ENCODE data around the gene CDH16. TPM values are rescaled to one million over a fixed set of nuclear protein-coding genes. Genes with fewer than 3 reads are reported as not detected.

Gene CDH16
- total RNA-seq, 2 donors from 2014 or later = not detected

DNA sequence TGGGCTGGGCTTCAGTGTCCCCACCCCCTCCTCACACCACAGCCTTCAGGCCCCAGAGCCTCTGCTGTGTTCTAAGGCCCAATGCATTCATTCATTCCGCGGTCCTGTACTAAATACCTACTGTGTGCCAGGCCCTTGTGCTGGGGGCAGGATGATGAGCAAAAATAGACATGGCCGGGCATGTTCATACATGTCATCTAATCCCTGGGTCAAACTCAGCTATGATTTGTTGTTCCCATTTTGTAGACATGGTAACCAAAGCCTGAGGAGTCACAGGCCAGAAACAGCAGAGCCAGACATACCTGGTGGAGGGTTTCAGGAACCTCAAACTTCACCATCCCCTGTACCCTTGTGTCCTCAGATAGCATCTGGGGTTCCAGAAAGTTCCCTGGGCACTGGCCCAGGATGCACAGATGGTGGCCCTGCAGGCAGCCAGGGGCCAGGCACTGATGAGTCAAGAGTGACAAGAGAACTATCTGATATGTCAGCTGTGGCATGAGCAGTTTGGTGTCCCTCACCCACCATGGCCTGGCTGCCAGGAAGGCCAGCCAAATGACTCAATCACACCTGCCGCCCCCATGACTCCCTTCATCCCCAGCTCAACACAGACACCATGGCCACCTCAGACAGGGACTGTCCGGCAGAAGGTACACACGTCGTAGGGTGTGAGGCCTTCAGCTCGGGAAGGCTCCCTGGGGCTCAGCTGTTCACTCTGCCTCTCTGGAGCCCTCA, 9.4 kb upstream of the CDH16 start:
- no peak for DNase-seq
- Histone ChIP-seq H3K27ac (ENCODE audit: low read depth, low read length) (no peak overlapping the region), H3K4me1 (ENCODE audit: control insufficient read depth, insufficient read depth, low read length) (peaks cover 9% of the 10 kb centered on the region), H3K9ac (ENCODE audit: extremely low read depth, low read length, poor library complexity, severe bottlenecking) (no peak overlapping the region), H3K4me3 (ENCODE audit: low read length) (no peak overlapping the region), H3K9me3 (ENCODE audit: control insufficient read depth, low read length) (no peaks in the 10 kb centered on the region), H3K27me3 (ENCODE audit: control insufficient read depth, insufficient read depth, low read length, poor library complexity, severe bottlenecking) (peaks cover 50% of the 10 kb centered on the region), H3K36me3 (ENCODE audit: control insufficient read depth, insufficient read depth, low read length) (peaks cover 16% of the 10 kb centered on the region)
- peaks cover 11% of the 10 kb centered on the region for H3K36me3 Mint-ChIP-seq (ENCODE audit: low read depth)
- 94 to 96% methylated on average over 8 of the region's 8 CpGs for WGBS, 2 experiments (ENCODE audit: insufficient coverage in 1 of 2, insufficient read length in 1 of 2)
- no peaks in the 10 kb centered on the region for H3K9me3 Mint-ChIP-seq
- no peak overlapping the region for H3K4me3 Mint-ChIP-seq
- peaks cover 7% of the 10 kb centered on the region for H3K4me1 Mint-ChIP-seq
- TF ChIP-seq, protein P1, sequence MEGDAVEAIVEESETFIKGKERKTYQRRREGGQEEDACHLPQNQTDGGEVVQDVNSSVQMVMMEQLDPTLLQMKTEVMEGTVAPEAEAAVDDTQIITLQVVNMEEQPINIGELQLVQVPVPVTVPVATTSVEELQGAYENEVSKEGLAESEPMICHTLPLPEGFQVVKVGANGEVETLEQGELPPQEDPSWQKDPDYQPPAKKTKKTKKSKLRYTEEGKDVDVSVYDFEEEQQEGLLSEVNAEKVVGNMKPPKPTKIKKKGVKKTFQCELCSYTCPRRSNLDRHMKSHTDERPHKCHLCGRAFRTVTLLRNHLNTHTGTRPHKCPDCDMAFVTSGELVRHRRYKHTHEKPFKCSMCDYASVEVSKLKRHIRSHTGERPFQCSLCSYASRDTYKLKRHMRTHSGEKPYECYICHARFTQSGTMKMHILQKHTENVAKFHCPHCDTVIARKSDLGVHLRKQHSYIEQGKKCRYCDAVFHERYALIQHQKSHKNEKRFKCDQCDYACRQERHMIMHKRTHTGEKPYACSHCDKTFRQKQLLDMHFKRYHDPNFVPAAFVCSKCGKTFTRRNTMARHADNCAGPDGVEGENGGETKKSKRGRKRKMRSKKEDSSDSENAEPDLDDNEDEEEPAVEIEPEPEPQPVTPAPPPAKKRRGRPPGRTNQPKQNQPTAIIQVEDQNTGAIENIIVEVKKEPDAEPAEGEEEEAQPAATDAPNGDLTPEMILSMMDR (conservative IDR thresholded peaks at IDR 0.05) = no peak
- no peak overlapping the region for H3K27ac Mint-ChIP-seq
- H3K27me3 Mint-ChIP-seq (ENCODE audit: insufficient read depth) = peaks cover 49% of the 10 kb centered on the region

DNA sequence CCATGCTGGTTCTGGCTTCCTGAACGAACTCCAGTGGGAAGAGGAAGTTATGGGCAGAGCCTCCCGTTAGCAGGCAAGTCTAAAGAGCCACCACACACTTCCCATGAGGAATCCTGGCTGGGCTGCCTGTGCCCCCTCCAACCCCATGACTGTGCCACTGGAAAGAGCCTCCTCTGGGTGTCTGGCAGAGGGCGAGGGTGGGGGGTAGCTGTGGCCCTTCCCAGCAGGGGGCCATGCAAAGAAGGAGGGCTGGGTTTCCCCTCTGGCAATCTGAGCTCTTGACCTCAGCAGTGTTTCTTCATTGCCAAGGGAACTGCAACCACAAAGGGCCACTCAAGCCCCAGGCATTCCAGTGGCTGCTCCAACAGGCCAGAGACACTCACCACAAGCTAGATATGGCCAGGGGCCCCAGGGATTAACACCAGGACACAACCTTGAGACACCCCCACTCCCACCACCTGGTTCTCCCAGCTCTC, 8.3 kb upstream of the CDH16 start:
- no peak overlapping the region for H3K27ac Mint-ChIP-seq
- Histone ChIP-seq H3K4me3 (ENCODE audit: low read length) (no peak overlapping the region), H3K9ac (ENCODE audit: extremely low read depth, low read length, poor library complexity, severe bottlenecking) (no peak overlapping the region), H3K27ac (ENCODE audit: low read depth, low read length) (no peak overlapping the region), H3K9me3 (ENCODE audit: control insufficient read depth, low read length) (no peaks in the 10 kb centered on the region), H3K36me3 (ENCODE audit: control insufficient read depth, insufficient read depth, low read length) (peaks cover 9% of the 10 kb centered on the region), H3K4me1 (ENCODE audit: control insufficient read depth, insufficient read depth, low read length) (peaks cover 9% of the 10 kb centered on the region), H3K27me3 (ENCODE audit: control insufficient read depth, insufficient read depth, low read length, poor library complexity, severe bottlenecking) (peaks cover 51% of the 10 kb centered on the region)
- TF ChIP-seq, protein P1 (conservative IDR thresholded peaks at IDR 0.05) = no peak
- DNase-seq = peak; percentile 68
- peaks cover 4% of the 10 kb centered on the region for H3K36me3 Mint-ChIP-seq (ENCODE audit: low read depth)
- peaks cover 58% of the 10 kb centered on the region for H3K27me3 Mint-ChIP-seq (ENCODE audit: insufficient read depth)
- H3K4me3 Mint-ChIP-seq = no peak overlapping the region
- H3K9me3 Mint-ChIP-seq = no peaks in the 10 kb centered on the region
- H3K4me1 Mint-ChIP-seq = peaks cover 7% of the 10 kb centered on the region
- 82 to 83% methylated on average over 3 of the region's 3 CpGs for WGBS, 2 experiments (ENCODE audit: insufficient coverage in 1 of 2, insufficient read length in 1 of 2)

DNA sequence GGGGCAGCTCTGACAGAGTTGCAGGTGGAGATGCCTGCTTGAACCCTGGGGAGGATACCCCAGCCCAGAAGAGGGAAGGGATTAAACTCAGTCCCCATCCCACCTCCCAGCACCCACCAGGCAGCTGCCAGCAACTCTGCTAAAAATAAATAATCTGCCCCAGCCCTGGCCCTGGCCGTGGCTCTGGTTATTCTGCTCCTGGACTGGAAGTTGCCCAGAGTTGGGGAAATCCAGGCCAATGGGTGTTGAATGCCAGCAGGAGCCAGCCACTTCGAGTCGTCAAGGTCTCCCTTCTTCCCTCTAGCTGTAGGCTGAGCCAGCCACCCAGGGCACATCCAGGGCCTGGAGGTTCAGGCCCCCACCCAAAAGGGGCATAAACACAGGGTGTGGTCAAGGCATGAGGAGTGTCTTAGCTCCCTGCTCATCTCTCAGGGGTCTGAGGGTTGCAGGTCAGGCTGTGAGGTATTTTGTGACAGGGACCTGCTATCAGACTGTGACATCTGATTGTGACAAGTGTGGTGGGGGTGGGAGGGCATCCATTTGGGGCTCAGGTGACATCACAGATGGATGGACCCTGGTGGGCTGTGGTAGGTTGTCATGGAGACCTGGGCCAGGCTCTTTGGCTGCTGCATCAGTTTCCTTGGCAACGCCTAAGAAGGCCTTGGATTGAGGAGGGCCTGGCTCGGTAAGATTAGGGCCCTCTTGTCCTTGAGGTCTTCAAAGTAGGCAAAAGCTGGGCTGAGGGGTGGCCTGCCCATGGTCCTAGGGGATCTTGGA, 7.7 kb upstream of the CDH16 start:
- Mint-ChIP-seq H3K4me3 (peak overlapping the region; percentile 43), H3K36me3 (ENCODE audit: low read depth) (no peaks in the 10 kb centered on the region), H3K27me3 (ENCODE audit: insufficient read depth) (peaks cover 61% of the 10 kb centered on the region), H3K27ac (no peak overlapping the region), H3K9me3 (no peaks in the 10 kb centered on the region), H3K4me1 (peaks cover 7% of the 10 kb centered on the region)
- TF ChIP-seq, protein P1 (conservative IDR thresholded peaks at IDR 0.05) = no peak
- Histone ChIP-seq H3K4me3 (ENCODE audit: low read length) (no peak overlapping the region), H3K9me3 (ENCODE audit: control insufficient read depth, low read length) (no peaks in the 10 kb centered on the region), H3K27ac (ENCODE audit: low read depth, low read length) (no peak overlapping the region), H3K9ac (ENCODE audit: extremely low read depth, low read length, poor library complexity, severe bottlenecking) (no peak overlapping the region), H3K4me1 (ENCODE audit: control insufficient read depth, insufficient read depth, low read length) (peaks cover 9% of the 10 kb centered on the region), H3K27me3 (ENCODE audit: control insufficient read depth, insufficient read depth, low read length, poor library complexity, severe bottlenecking) (peaks cover 54% of the 10 kb centered on the region), H3K36me3 (ENCODE audit: control insufficient read depth, insufficient read depth, low read length) (peaks cover 2% of the 10 kb centered on the region)
- DNase-seq = no peak
- 78 to 86% methylated on average over 2 to 5 of the region's 5 CpGs for WGBS, 2 experiments (ENCODE audit: insufficient coverage in 1 of 2, insufficient read length in 1 of 2)

Measured in endodermal cell (in vitro differentiated cells).